ENCODE results near the gene PDE4B. TPM values are rescaled to one million over a fixed set of nuclear protein-coding genes. Genes with fewer than 3 reads are reported as not detected.

Gene PDE4B
- total and polyA plus RNA-seq, 2 of the 13 experiments (the other 11 are each of a cell fraction or from before 2014, with no cell fraction given) = not detected

- Histone ChIP-seq H3K36me3 (replicated peaks in 1 of 2; ENCODE audit: control insufficient read depth in 1 of 2, insufficient read depth in 2 of 2, low read length in 2 of 2) (no peaks in the 10 kb centered on the region), H3K79me2 (ENCODE audit: insufficient read depth, low read length) (no peaks in the 10 kb centered on the region), H4K20me1 (ENCODE audit: insufficient read depth, low read length) (no peaks in the 10 kb centered on the region), H2AFZ (ENCODE audit: low read length) (no peak overlapping the region), H3K27ac (ENCODE audit: extremely low read length, insufficient read depth, low read length) (no peak overlapping the region), H3K9ac (ENCODE audit: insufficient read depth, low read depth, low read length) (no peak overlapping the region), H3K4me1 (ENCODE audit: insufficient read depth, low read length) (no peaks in the 10 kb centered on the region), H3K4me3 (replicated peaks in 1 of 3; ENCODE audit: insufficient read depth in 1 of 3, low read depth in 2 of 3, low read length in 3 of 3) (no peak overlapping the region), H3K27me3 (ENCODE audit: control insufficient read depth in 1 of 2, insufficient read depth in 2 of 2, low read length in 2 of 2) (no peaks in the 10 kb centered on the region), H3K9me3 (ENCODE audit: low read length) (no peaks in the 10 kb centered on the region), H3K4me2 (ENCODE audit: low read depth, low read length) (no peak overlapping the region)
- no TSS peak for BruUV-seq (replicated peaks)
- in situ Hi-C loops (cut with HindIII; ENCODE audit: extremely low pct_ligation_motif_present, low pct_unique_long_range_greater_than_20kb) (loop anchor here (10.0 kb wide), 1 partner anchor 456 kb away; no protein-coding TSS in a partner anchor), intact Hi-C loops (cut with micrococcal nuclease; ENCODE audit: unreplicated experiment) (no loop called here)
- TF ChIP-seq ZNF160 (CRISPR knock-in tag; IDR thresholded peaks at IDR 0.05) (no peak), FOXK1 (CRISPR knock-in tag; IDR thresholded peaks at IDR 0.05; ENCODE audit: borderline replicate concordance, low read depth) (no peak), RFXAP (CRISPR knock-in tag; IDR thresholded peaks at IDR 0.05; ENCODE audit: borderline replicate concordance) (no peak), SKI (IDR thresholded peaks at IDR 0.05; ENCODE audit: partially characterized antibody) (no peak), ZNF605 (CRISPR knock-in tag; IDR thresholded peaks at IDR 0.05) (no peak), ZSCAN29 (CRISPR knock-in tag; conservative IDR thresholded peaks at IDR 0.05) (no peak), ZNF234 (CRISPR knock-in tag; conservative IDR thresholded peaks at IDR 0.05) (no peak), KLF15 (CRISPR knock-in tag; IDR thresholded peaks at IDR 0.05; ENCODE audit: borderline replicate concordance) (no peak), SMYD3 (CRISPR knock-in tag; IDR thresholded peaks at IDR 0.05) (no peak)
- ATAC-seq = no peak
- CTCF ChIA-PET (ENCODE audit: low intra/inter-chr PET ratio, low total read pairs) = no interaction called here
- POLR2A ChIA-PET = no interaction called here
- no peak for FAIRE-seq
- 3% methylated on average over 5 of the region's 5 CpGs for WGBS (ENCODE audit: low lambda C conversion rate)
- no peak for DNase-seq (ENCODE audit: low spot score)
Measured at GRCh38 chr1:66269222-66269621, 476.5 kb downstream of the PDE4B start.

- Histone ChIP-seq H3K4me1 (ENCODE audit: insufficient read depth, low read length) (no peaks in the 10 kb centered on the region), H3K9me3 (ENCODE audit: low read length) (no peaks in the 10 kb centered on the region), H3K27ac (ENCODE audit: extremely low read length, insufficient read depth, low read length) (no peak overlapping the region), H3K4me3 (replicated peaks in 1 of 3; ENCODE audit: insufficient read depth in 1 of 3, low read depth in 2 of 3, low read length in 3 of 3) (no peak overlapping the region), H4K20me1 (ENCODE audit: insufficient read depth, low read length) (no peaks in the 10 kb centered on the region), H3K4me2 (ENCODE audit: low read depth, low read length) (no peak overlapping the region), H3K9ac (ENCODE audit: insufficient read depth, low read depth, low read length) (no peak overlapping the region), H3K79me2 (ENCODE audit: insufficient read depth, low read length) (no peaks in the 10 kb centered on the region), H3K27me3 (ENCODE audit: control insufficient read depth in 1 of 2, insufficient read depth in 2 of 2, low read length in 2 of 2) (no peaks in the 10 kb centered on the region), H3K36me3 (replicated peaks in 1 of 2; ENCODE audit: control insufficient read depth in 1 of 2, insufficient read depth in 2 of 2, low read length in 2 of 2) (no peaks in the 10 kb centered on the region), H2AFZ (ENCODE audit: low read length) (no peak overlapping the region)
- ChIA-PET POLR2A (no interaction called here), CTCF (ENCODE audit: low intra/inter-chr PET ratio, low total read pairs) (no interaction called here)
- intact Hi-C loops (cut with micrococcal nuclease; ENCODE audit: unreplicated experiment) (no loop called here), in situ Hi-C loops (cut with HindIII; ENCODE audit: extremely low pct_ligation_motif_present, low pct_unique_long_range_greater_than_20kb) (no loop called here)
- DNase-seq (ENCODE audit: low spot score) (no peak), ATAC-seq (no peak), FAIRE-seq (no peak)
- TF ChIP-seq FOXK1 (CRISPR knock-in tag; IDR thresholded peaks at IDR 0.05; ENCODE audit: borderline replicate concordance, low read depth) (no peak), ZNF18 (CRISPR knock-in tag; IDR thresholded peaks at IDR 0.05; ENCODE audit: insufficient replicate concordance) (no peak), ZMAT3 (CRISPR knock-in tag; conservative IDR thresholded peaks at IDR 0.05) (no peak), ZNF496 (CRISPR knock-in tag; IDR thresholded peaks at IDR 0.05; ENCODE audit: insufficient replicate concordance) (no peak), AGO2 (optimal IDR thresholded peaks at IDR 0.05; ENCODE audit: low read depth, low read length) (no peak), NONO (IDR thresholded peaks at IDR 0.05) (no peak), NONO (CRISPR knock-in tag; conservative IDR thresholded peaks at IDR 0.05) (no peak)
- no TSS peak for BruUV-seq (replicated peaks)
- 24% methylated on average over 5 of the region's 5 CpGs for WGBS (ENCODE audit: low lambda C conversion rate)
Measured at GRCh38 chr1:66270119-66270812, 477.6 kb downstream of the PDE4B start.

Measured in HepG2 (cell line).